ENCODE data around the gene ZCCHC4. TPM values are rescaled to one million over a fixed set of nuclear protein-coding genes. Genes with fewer than 3 reads are reported as not detected.
"Not testable (repeated sequence)": the region's sequence is repeated elsewhere in the genome, so short reads cannot be mapped to it uniquely, and the experiment has no call there.

Gene ZCCHC4
- total RNA-seq, 3 donors from 2014 or later, result 10.7 to 32.1 (median 18.7) TPM

- intact Hi-C loops (cut with DNase I; ENCODE audit: low total_unique reads), result no loop called here
- no peaks in the 10 kb centered on the region for H3K4me1 ChIP-seq
- no peaks in the 10 kb centered on the region for H3K36me3 ChIP-seq
- no peaks in the 10 kb centered on the region for H3K27me3 ChIP-seq
- no peak for TF ChIP-seq POLR2AphosphoS5 (IDR thresholded peaks at IDR 0.05)
- TF ChIP-seq POLR2A (IDR thresholded peaks at IDR 0.05), result no peak
- TF ChIP-seq, protein P1, sequence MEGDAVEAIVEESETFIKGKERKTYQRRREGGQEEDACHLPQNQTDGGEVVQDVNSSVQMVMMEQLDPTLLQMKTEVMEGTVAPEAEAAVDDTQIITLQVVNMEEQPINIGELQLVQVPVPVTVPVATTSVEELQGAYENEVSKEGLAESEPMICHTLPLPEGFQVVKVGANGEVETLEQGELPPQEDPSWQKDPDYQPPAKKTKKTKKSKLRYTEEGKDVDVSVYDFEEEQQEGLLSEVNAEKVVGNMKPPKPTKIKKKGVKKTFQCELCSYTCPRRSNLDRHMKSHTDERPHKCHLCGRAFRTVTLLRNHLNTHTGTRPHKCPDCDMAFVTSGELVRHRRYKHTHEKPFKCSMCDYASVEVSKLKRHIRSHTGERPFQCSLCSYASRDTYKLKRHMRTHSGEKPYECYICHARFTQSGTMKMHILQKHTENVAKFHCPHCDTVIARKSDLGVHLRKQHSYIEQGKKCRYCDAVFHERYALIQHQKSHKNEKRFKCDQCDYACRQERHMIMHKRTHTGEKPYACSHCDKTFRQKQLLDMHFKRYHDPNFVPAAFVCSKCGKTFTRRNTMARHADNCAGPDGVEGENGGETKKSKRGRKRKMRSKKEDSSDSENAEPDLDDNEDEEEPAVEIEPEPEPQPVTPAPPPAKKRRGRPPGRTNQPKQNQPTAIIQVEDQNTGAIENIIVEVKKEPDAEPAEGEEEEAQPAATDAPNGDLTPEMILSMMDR (IDR thresholded peaks at IDR 0.05), result no peak
- H3K4me3 ChIP-seq, result no peak overlapping the region
- DNase-seq (ENCODE audit: low spot score in 2 of 2), result no peak
- no peaks in the 10 kb centered on the region for H3K9me3 ChIP-seq
- H3K27ac ChIP-seq, result no peak overlapping the region
Measured at GRCh38 chr4:25320336-25320735, 7.8 kb downstream of the ZCCHC4 start.

DNA sequence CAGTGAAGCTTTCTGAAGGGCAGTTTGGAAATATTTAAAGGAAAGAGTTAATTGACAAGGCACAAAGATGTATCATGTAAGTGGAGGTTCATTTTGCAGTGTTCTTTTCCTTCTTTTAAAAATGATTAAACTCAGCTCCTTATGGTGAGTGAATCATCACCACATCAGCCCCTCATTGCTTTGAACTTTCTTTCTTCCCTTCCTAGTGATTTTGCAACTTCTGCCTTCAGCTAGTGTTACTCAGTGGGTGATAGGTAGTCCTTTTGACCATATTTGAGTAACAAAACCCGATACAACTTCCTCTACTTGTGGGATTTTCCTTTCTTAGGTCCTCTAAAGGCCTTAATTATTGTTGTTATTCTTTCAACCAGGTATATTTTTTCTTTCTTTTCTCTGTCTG lies 8.2 kb downstream of the ZCCHC4 start:
- TF ChIP-seq POLR2A (IDR thresholded peaks at IDR 0.05) (no peak), POLR2AphosphoS5 (IDR thresholded peaks at IDR 0.05) (no peak)
- TF ChIP-seq, protein P1 (IDR thresholded peaks at IDR 0.05), result no peak
- H3K36me3 ChIP-seq, result no peaks in the 10 kb centered on the region
- H3K27me3 ChIP-seq, result no peaks in the 10 kb centered on the region
- H3K9me3 ChIP-seq, result no peaks in the 10 kb centered on the region
- H3K4me1 ChIP-seq, result no peaks in the 10 kb centered on the region
- no peak for DNase-seq (ENCODE audit: low spot score in 2 of 2)
- H3K27ac ChIP-seq, result no peak overlapping the region
- intact Hi-C loops (cut with DNase I; ENCODE audit: low total_unique reads), result no loop called here
- H3K4me3 ChIP-seq, result no peak overlapping the region

GRCh38 chr4:25321703-25322102 lies 9.1 kb downstream of the ZCCHC4 start:
- no peaks in the 10 kb centered on the region for H3K27me3 ChIP-seq
- DNase-seq (ENCODE audit: low spot score in 2 of 2), result no peak
- H3K27ac ChIP-seq, result no peak overlapping the region
- no peaks in the 10 kb centered on the region for H3K9me3 ChIP-seq
- H3K4me1 ChIP-seq, result no peaks in the 10 kb centered on the region
- intact Hi-C loops (cut with DNase I; ENCODE audit: low total_unique reads), result no loop called here
- no peaks in the 10 kb centered on the region for H3K36me3 ChIP-seq
- TF ChIP-seq, protein P1 (IDR thresholded peaks at IDR 0.05), result no peak
- TF ChIP-seq POLR2AphosphoS5 (IDR thresholded peaks at IDR 0.05), result no peak
- TF ChIP-seq POLR2A (IDR thresholded peaks at IDR 0.05), result no peak
- H3K4me3 ChIP-seq, result no peak overlapping the region

DNA sequence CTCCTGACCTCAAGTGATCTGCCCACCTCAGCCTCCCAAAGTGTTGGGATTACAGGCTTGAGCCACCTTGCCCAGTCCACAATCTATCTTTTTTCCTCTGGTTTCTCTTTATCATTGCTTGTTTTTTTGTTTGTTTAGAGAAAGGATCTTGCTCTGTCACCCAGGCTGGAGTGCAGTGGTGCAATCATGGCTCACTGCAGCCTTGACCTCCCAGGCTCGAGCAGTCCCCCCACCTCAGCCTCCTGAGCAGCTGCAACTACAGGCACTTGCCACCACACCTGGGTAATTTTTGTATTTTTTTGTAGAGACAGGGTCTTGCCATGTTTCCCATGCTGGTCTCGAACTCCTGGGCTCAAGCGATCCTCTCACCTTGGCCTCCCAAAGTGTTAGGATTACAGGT lies 15.9 kb downstream of the ZCCHC4 start:
- not testable (repeated sequence) for H3K9me3 ChIP-seq; H3K27me3 ChIP-seq; H3K36me3 ChIP-seq; H3K4me1 ChIP-seq; H3K27ac ChIP-seq; H3K4me3 ChIP-seq; DNase-seq (ENCODE audit: low spot score in 2 of 2)
- intact Hi-C loops (cut with DNase I; ENCODE audit: low total_unique reads), result loop anchor here (2.0 kb wide), 1 partner anchor 54 kb away; no protein-coding TSS in a partner anchor

GRCh38 chr4:25330335-25330734 lies 17.8 kb downstream of the ZCCHC4 start:
- DNase-seq (ENCODE audit: low spot score in 2 of 2), result no peak
- Histone ChIP-seq H3K4me1 (no peaks in the 10 kb centered on the region), H3K36me3 (no peaks in the 10 kb centered on the region), H3K4me3 (no peak overlapping the region), H3K9me3 (no peaks in the 10 kb centered on the region), H3K27me3 (no peaks in the 10 kb centered on the region), H3K27ac (no peak overlapping the region)
- intact Hi-C loops (cut with DNase I; ENCODE audit: low total_unique reads), result no loop called here
- TF ChIP-seq, protein P1 (IDR thresholded peaks at IDR 0.05), result no peak
- TF ChIP-seq POLR2AphosphoS5 (IDR thresholded peaks at IDR 0.05) (no peak), POLR2A (IDR thresholded peaks at IDR 0.05) (no peak)
